SU-DHL-6 (cell line): Measurements from ENCODE around the gene ACOX2.

Experiments
- CTCF ChIP-seq: fragments of 200-600 bp; sonication (generic); IDR thresholded peaks from one replicate; pipeline ENCODE4 v1.5.1; 2017; ENCODE audit warnings: antibody characterized with exemption, mild to moderate bottlenecking, low read length, moderate library complexity; ENCODE audit not compliant: insufficient read depth, poor library complexity, severe bottlenecking
- EZH2phosphoT487 ChIP-seq: fragments of 200-600 bp; sonication (generic), shearing (Covaris generic); conservative IDR thresholded peaks from 2 replicates; pipeline ENCODE4 v1.6.1; 2018; ENCODE audit warnings: mild to moderate bottlenecking, antibody characterized with exemption, low read length, moderate library complexity, mixed read lengths

- TF ChIP-seq CTCF (no peak), EZH2phosphoT487 (no peak)
Measured at GRCh38 chr3:58466899-58467563, 70.0 kb downstream of the ACOX2 start.
